Heart left ventricle (tissue), 13 donors: ENCODE measurements around the gene SLC39A11.

Experiments
- CTCF ChIP-seq, 12 donors: fragments of 200-600 bp; sonication (generic) in 4 of 12; IDR thresholded peaks; one replicate each; pipeline versions ENCODE4 v1.5.0 to v1.8.0; 2018 to 2022; ENCODE audit warnings: antibody characterized with exemption in 12 of 12, mild to moderate bottlenecking in 5 of 12
- POLR2A ChIP-seq, 2 donors: fragments of 450-650 bp; IDR thresholded peaks; one replicate each; pipeline ENCODE4 v1.6.1; 2017; ENCODE audit warnings: antibody characterized with exemption in 2 of 2, mild to moderate bottlenecking in 2 of 2, moderate library complexity in 2 of 2
- donor health status: ischemic (EF 13 %, LVEDD 7.1; RV severe dilation, severe dysfunction).
- donor health status: DM: no; HTN: yes; CAD: no.
- donor health status: DM: no; HTN: no; CAD: no.
- donor health status: ischemic (EF 25% LVEDD 6.9; RV normal size, moderate dysfunction).
- donor health status: ischemic (EF 25% LVEDD 5.7; RV mildly dilated, moderate dysfunction).
- donor health status: ischemic (EF 35%, LVEDD 5.7; RV mildly dilated, moderate dysfunction).
- donor health status: nonischemic (EF 11% LVEDD 7.7; RV severe dilation, severe dysfunction).
- donor health status: DM: yes; HTN: yes; CAD: no.
- donor health status: PGD.
- donor health status: ischemic (EF 29% LVEDD 5.4; RV normal size, mild dysfunction).
- donor health status: nonischemic (EF 23%, LVEDD 6.1; RV moderate dilation, normal function).

DNA sequence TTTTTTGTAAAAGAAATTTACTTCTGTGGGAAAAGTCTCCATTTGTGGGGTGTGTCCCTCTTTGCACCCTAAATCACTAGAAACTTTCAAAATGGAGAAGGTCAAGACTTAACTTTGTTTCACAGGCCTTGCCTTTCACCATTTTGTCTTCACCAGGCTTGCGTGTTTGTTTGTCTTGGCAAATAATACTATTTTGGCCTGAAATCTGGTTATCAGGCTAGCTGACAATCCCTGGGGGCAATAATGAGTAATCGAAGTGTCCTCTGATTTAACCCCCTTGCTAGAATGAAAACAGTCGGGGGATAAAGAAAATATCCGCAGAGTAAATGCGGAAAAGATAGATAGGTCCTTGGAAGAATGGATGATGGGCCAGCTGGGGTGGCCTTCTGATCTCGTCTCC is 34.5 kb downstream of the SLC39A11 start:
- TF ChIP-seq CTCF (IDR thresholded peaks at IDR 0.05) (no peak), POLR2A (IDR thresholded peaks at IDR 0.05) (no peak)
